Nephron (organoid): ENCODE measurements around the gene GSK3A.
A peak's percentile ranks its signal among the peaks of the same experiment; 100 is the strongest.

Experiments
- H3K27ac Mint-ChIP-seq, 3 experiments: 2 replicates each; pipeline ENCODE4 v1.8.0; 2020; ENCODE audit warnings: mixed read lengths in 3 of 3, mild to moderate bottlenecking in 2 of 3, moderate library complexity in 1 of 3
- H3K27me3 Mint-ChIP-seq: 2 replicates; pipeline ENCODE4 v1.8.0; 2021; ENCODE audit warnings: low read depth, mild to moderate bottlenecking, moderate library complexity, mixed read lengths
- H3K36me3 Mint-ChIP-seq: 2 replicates; pipeline ENCODE4 v1.8.0; 2020; ENCODE audit warnings: low read depth, mixed read lengths
- H3K4me1 Mint-ChIP-seq: 2 replicates; pipeline ENCODE4 v1.8.0; 2020; ENCODE audit warnings: mixed read lengths
- H3K4me3 Mint-ChIP-seq, 3 experiments: 2 replicates each; pipeline ENCODE4 v1.8.0; 2020; ENCODE audit warnings: mild to moderate bottlenecking in 3 of 3, mixed read lengths in 3 of 3, moderate library complexity in 2 of 3
- H3K9me3 Mint-ChIP-seq: 2 replicates; pipeline ENCODE4 v1.8.0; 2020; ENCODE audit warnings: mixed read lengths
- CTCF ChIP-seq, 3 experiments: fragments of 200-600 bp; sonication (generic); IDR thresholded peaks; one replicate each; pipeline ENCODE4 v1.5.0; 2021; ENCODE audit warnings: antibody characterized with exemption in 3 of 3; ENCODE audit not compliant: unreplicated experiment in 3 of 3

The GSK3A gene

GRCh38 chr19:42239544-42240220, 2.7 kb downstream of the GSK3A start:
- H3K9me3 Mint-ChIP-seq = no peaks in the 10 kb centered on the region
- H3K4me3 Mint-ChIP-seq = peak overlapping the region; percentile 28 to 67 (median 52)
- H3K27ac Mint-ChIP-seq = peak overlapping the region in 1 of 3 experiments; percentile 24
- no peaks in the 10 kb centered on the region for H3K27me3 Mint-ChIP-seq
- peaks cover 17% of the 10 kb centered on the region for H3K4me1 Mint-ChIP-seq
- TF ChIP-seq CTCF (IDR thresholded peaks at IDR 0.05; ENCODE audit: unreplicated experiment in 3 of 3) = no peak
- peaks cover 38% of the 10 kb centered on the region for H3K36me3 Mint-ChIP-seq

GRCh38 chr19:42235181-42235580, 7.2 kb downstream of the GSK3A start:
- Mint-ChIP-seq H3K4me3 (no peak overlapping the region), H3K36me3 (peaks cover 63% of the 10 kb centered on the region), H3K4me1 (peaks cover under 1% of the 10 kb centered on the region), H3K9me3 (no peaks in the 10 kb centered on the region), H3K27me3 (no peaks in the 10 kb centered on the region), H3K27ac (no peak overlapping the region)
- no peak for TF ChIP-seq CTCF (IDR thresholded peaks at IDR 0.05; ENCODE audit: unreplicated experiment in 3 of 3)

- H3K27ac Mint-ChIP-seq = no peak overlapping the region
- no peak for TF ChIP-seq CTCF (IDR thresholded peaks at IDR 0.05; ENCODE audit: unreplicated experiment in 3 of 3)
- no peak overlapping the region for H3K4me3 Mint-ChIP-seq
- peaks cover 7% of the 10 kb centered on the region for H3K4me1 Mint-ChIP-seq
- H3K9me3 Mint-ChIP-seq = no peaks in the 10 kb centered on the region
- no peaks in the 10 kb centered on the region for H3K27me3 Mint-ChIP-seq
- peaks cover 61% of the 10 kb centered on the region for H3K36me3 Mint-ChIP-seq
Observed at GRCh38 chr19:42234364-42234763, 8.0 kb downstream of the GSK3A start.

- Mint-ChIP-seq H3K27ac (peak overlapping the region in 2 of 3 experiments; percentile 16 to 84), H3K27me3 (no peaks in the 10 kb centered on the region), H3K36me3 (peaks cover 59% of the 10 kb centered on the region), H3K9me3 (no peaks in the 10 kb centered on the region), H3K4me3 (no peak overlapping the region), H3K4me1 (peaks cover 8% of the 10 kb centered on the region)
- TF ChIP-seq CTCF (IDR thresholded peaks at IDR 0.05; ENCODE audit: unreplicated experiment in 3 of 3) = no peak
Observed at GRCh38 chr19:42233678-42234292, 8.6 kb downstream of the GSK3A start.

GRCh38 chr19:42233106-42233505, 9.3 kb downstream of the GSK3A start:
- no peak overlapping the region for H3K4me3 Mint-ChIP-seq
- peaks cover 62% of the 10 kb centered on the region for H3K36me3 Mint-ChIP-seq
- no peaks in the 10 kb centered on the region for H3K9me3 Mint-ChIP-seq
- TF ChIP-seq CTCF (IDR thresholded peaks at IDR 0.05; ENCODE audit: unreplicated experiment in 3 of 3) = no peak
- peaks cover 8% of the 10 kb centered on the region for H3K4me1 Mint-ChIP-seq
- H3K27ac Mint-ChIP-seq = peak overlapping the region in 1 of 3 experiments; percentile 84
- no peaks in the 10 kb centered on the region for H3K27me3 Mint-ChIP-seq

GRCh38 chr19:42232435-42232834, 10.0 kb downstream of the GSK3A start:
- H3K9me3 Mint-ChIP-seq = no peaks in the 10 kb centered on the region
- no peak overlapping the region for H3K4me3 Mint-ChIP-seq
- H3K4me1 Mint-ChIP-seq = peaks cover 8% of the 10 kb centered on the region
- H3K36me3 Mint-ChIP-seq = peaks cover 67% of the 10 kb centered on the region
- no peak overlapping the region for H3K27ac Mint-ChIP-seq
- no peak for TF ChIP-seq CTCF (IDR thresholded peaks at IDR 0.05; ENCODE audit: unreplicated experiment in 3 of 3)
- H3K27me3 Mint-ChIP-seq = no peaks in the 10 kb centered on the region
